ENCODE measurements around the gene RBP5. TPM values are rescaled to one million over a fixed set of nuclear protein-coding genes. Genes with fewer than 3 reads are reported as not detected.

The RBP5 gene
- total and polyA plus RNA-seq, 8 donors, result 1.2 to 26.5 (median 20.2) TPM

DNA sequence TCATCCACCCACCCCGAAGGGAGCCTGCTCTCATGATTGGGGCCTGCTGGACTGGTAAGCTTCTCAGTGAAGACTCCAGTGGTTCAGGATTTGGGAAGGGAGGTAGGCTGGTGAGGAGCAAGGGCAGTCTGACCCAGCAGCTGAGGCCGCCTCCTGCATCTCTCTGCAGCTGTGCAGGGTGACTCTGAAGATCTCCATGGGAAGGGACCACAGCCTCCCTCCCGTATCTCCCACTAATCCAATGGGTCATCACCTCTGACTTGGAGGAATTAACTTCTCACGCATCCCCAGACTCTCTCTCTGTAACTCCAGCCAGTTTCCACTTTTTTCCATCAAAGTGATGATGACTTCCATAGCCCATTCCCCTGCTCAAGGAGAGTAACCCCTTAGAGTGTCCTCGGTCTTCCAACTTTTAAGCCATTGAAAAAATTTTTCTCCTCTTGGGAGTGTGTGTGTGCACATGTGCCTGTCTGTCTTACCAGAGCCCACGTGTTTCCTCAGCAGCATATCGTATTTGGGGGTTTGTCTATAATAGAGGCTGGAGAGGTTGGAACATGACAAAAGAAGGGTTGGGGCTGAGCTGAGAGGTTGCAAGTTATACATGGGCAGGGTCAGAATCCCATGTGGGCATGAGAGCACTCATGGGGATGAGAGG, 12.8 kb upstream of the RBP5 start:
- ATAC-seq (no peak), DNase-seq (no peak)
- no peak for TF ChIP-seq CTCF (IDR thresholded peaks at IDR 0.05)
- H3K9me3 ChIP-seq, result no peaks in the 10 kb centered on the region
- intact Hi-C loops (cut with DNase I), result no loop called here
- no peak overlapping the region for H3K27ac ChIP-seq
- peaks cover 0 to 4% of the 10 kb centered on the region in 2 donors for H3K4me1 ChIP-seq
- peaks cover 0 to 30% of the 10 kb centered on the region in 2 donors for H3K36me3 ChIP-seq
- H3K27me3 ChIP-seq, result no peaks in the 10 kb centered on the region
- no peak overlapping the region for H3K4me3 ChIP-seq

GRCh38 chr12:7139200-7139599, 10.5 kb upstream of the RBP5 start:
- H3K4me1 ChIP-seq, result no peaks in the 10 kb centered on the region
- DNase-seq, result no peak
- ATAC-seq, result no peak
- intact Hi-C loops (cut with DNase I), result no loop called here
- no peaks in the 10 kb centered on the region for H3K27me3 ChIP-seq
- no peak for TF ChIP-seq CTCF (IDR thresholded peaks at IDR 0.05)
- H3K4me3 ChIP-seq, result no peak overlapping the region
- no peak overlapping the region for H3K27ac ChIP-seq
- no peaks in the 10 kb centered on the region for H3K9me3 ChIP-seq
- H3K36me3 ChIP-seq, result peaks cover 0 to 42% of the 10 kb centered on the region in 2 donors

DNA sequence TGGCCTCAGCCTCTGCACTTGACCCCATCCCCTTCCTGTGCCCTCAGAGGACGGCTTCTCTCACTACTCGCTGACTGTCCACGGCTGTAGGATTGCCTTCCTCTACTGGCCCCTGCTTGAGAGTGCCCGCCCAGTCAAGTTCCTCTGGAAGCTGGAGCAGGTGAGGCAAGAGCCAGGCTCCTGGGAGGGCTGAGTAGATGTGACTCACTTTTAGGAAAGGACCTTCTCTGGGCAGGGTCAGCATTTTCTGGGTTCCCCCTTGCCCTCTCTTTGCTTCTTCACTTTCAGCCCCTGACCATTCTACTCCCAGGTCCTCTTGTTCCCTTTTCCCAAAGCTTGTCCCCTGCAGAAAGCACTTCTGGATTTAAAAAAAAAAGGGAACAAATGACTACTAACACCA, 9.2 kb upstream of the RBP5 start:
- no peaks in the 10 kb centered on the region for H3K4me1 ChIP-seq
- H3K36me3 ChIP-seq, result peaks cover 0 to 46% of the 10 kb centered on the region in 2 donors
- no peaks in the 10 kb centered on the region for H3K9me3 ChIP-seq
- H3K27ac ChIP-seq, result no peak overlapping the region
- peak; percentile 61 for ATAC-seq
- no peaks in the 10 kb centered on the region for H3K27me3 ChIP-seq
- no peak for TF ChIP-seq CTCF (IDR thresholded peaks at IDR 0.05)
- DNase-seq, result no peak
- H3K4me3 ChIP-seq, result no peak overlapping the region
- intact Hi-C loops (cut with DNase I), result no loop called here

- Histone ChIP-seq H3K27me3 (peaks cover 0 to 4% of the 10 kb centered on the region in 2 donors), H3K4me3 (no peak overlapping the region), H3K9me3 (no peaks in the 10 kb centered on the region), H3K27ac (no peak overlapping the region), H3K36me3 (peaks cover 0 to 46% of the 10 kb centered on the region in 2 donors), H3K4me1 (peaks cover 0 to under 1% of the 10 kb centered on the region in 2 donors)
- intact Hi-C loops (cut with DNase I), result no loop called here
- DNase-seq (no peak), ATAC-seq (no peak)
- TF ChIP-seq CTCF (IDR thresholded peaks at IDR 0.05), result no peak
These were observed 8.0 kb upstream of the RBP5 start for GRCh38 chr12:7136676-7137075.

GRCh38 chr12:7136071-7136470, 7.4 kb upstream of the RBP5 start:
- Histone ChIP-seq H3K9me3 (no peaks in the 10 kb centered on the region), H3K27ac (no peak overlapping the region), H3K4me1 (peaks cover 0 to 6% of the 10 kb centered on the region in 2 donors), H3K36me3 (peaks cover 0 to 42% of the 10 kb centered on the region in 2 donors), H3K4me3 (no peak overlapping the region), H3K27me3 (peaks cover 0 to 10% of the 10 kb centered on the region in 2 donors)
- DNase-seq (no peak), ATAC-seq (no peak)
- intact Hi-C loops (cut with DNase I), result no loop called here
- no peak for TF ChIP-seq CTCF (IDR thresholded peaks at IDR 0.05)

All from left lung (tissue), 10 donors.